Measurements from ENCODE around the gene ZNF800. TPM values are rescaled to one million over a fixed set of nuclear protein-coding genes. Genes with fewer than 3 reads are reported as not detected.

ZNF800 gene
- polyA plus RNA-seq, 1 donor (not counting 4 experiments of a cell fraction or from before 2014, with no cell fraction given) = 18.0 TPM

GRCh38 chr7:127330070-127330469 is 62.4 kb downstream of the ZNF800 start:
- FAIRE-seq = no peak
- dilution Hi-C loops (cut with MboI; ENCODE audit: extremely low pct_ligation_motif_present, low sequenced_read_pairs) = no loop called here
- no peak overlapping the region for H2AFZ ChIP-seq (ENCODE audit: control insufficient read depth, low read length)
- no peak for DNase-seq (ENCODE audit: low read depth, low spot score)
- H3K4me2 ChIP-seq (ENCODE audit: control insufficient read depth, extremely low read depth, insufficient read depth, low read depth, low read length) = no peak overlapping the region
- H3K9ac ChIP-seq (ENCODE audit: control insufficient read depth, extremely low read depth, insufficient read depth, low read length) = no peak overlapping the region
- no peak for TF ChIP-seq EZH2 (IDR thresholded peaks at IDR 0.05; ENCODE audit: low read length)
- no peak for TF ChIP-seq CTCF (optimal IDR thresholded peaks at IDR 0.05 in 1 of 3, IDR thresholded peaks at IDR 0.05 in 1 of 3, conservative IDR thresholded peaks at IDR 0.05 in 1 of 3; ENCODE audit: extremely low read depth in 1 of 3, insufficient read depth in 2 of 3, low read length in 3 of 3)
- no peaks in the 10 kb centered on the region for H3K27me3 ChIP-seq (ENCODE audit: control insufficient read depth, extremely low read depth, insufficient read depth, low read length)
- H3K4me1 ChIP-seq (ENCODE audit: control insufficient read depth, extremely low read depth, insufficient read depth, low read length) = no peaks in the 10 kb centered on the region
- H3K79me2 ChIP-seq (ENCODE audit: control insufficient read depth, insufficient read depth, low read length) = no peaks in the 10 kb centered on the region
- H3K27ac ChIP-seq (ENCODE audit: control insufficient read depth, insufficient read depth, low read length) = no peak overlapping the region
- no peaks in the 10 kb centered on the region for H4K20me1 ChIP-seq (ENCODE audit: control insufficient read depth, extremely low read depth, insufficient read depth, low read length)
- H3K9me3 ChIP-seq (ENCODE audit: control insufficient read depth, low read depth, low read length) = no peaks in the 10 kb centered on the region
- H3K9me1 ChIP-seq (ENCODE audit: control insufficient read depth, extremely low read depth, insufficient read depth, low read length) = no peaks in the 10 kb centered on the region
- H3K36me3 ChIP-seq (ENCODE audit: control insufficient read depth in 2 of 2, extremely low read depth in 1 of 2, insufficient read depth in 2 of 2, low read length in 2 of 2) = no peaks in the 10 kb centered on the region
- H3K4me3 ChIP-seq (ENCODE audit: control insufficient read depth in 2 of 3, extremely low read depth in 1 of 3, insufficient read depth in 2 of 3, low read depth in 1 of 3, low read length in 3 of 3) = no peak overlapping the region

- no peak overlapping the region for H3K4me3 ChIP-seq (ENCODE audit: control insufficient read depth in 2 of 3, extremely low read depth in 1 of 3, insufficient read depth in 2 of 3, low read depth in 1 of 3, low read length in 3 of 3)
- H3K36me3 ChIP-seq (ENCODE audit: control insufficient read depth in 2 of 2, extremely low read depth in 1 of 2, insufficient read depth in 2 of 2, low read length in 2 of 2) = no peaks in the 10 kb centered on the region
- H3K9me3 ChIP-seq (ENCODE audit: control insufficient read depth, low read depth, low read length) = no peaks in the 10 kb centered on the region
- no peak for DNase-seq (ENCODE audit: low read depth, low spot score)
- no peaks in the 10 kb centered on the region for H3K9me1 ChIP-seq (ENCODE audit: control insufficient read depth, extremely low read depth, insufficient read depth, low read length)
- H3K27me3 ChIP-seq (ENCODE audit: control insufficient read depth, extremely low read depth, insufficient read depth, low read length) = no peaks in the 10 kb centered on the region
- no peaks in the 10 kb centered on the region for H3K4me1 ChIP-seq (ENCODE audit: control insufficient read depth, extremely low read depth, insufficient read depth, low read length)
- H3K27ac ChIP-seq (ENCODE audit: control insufficient read depth, insufficient read depth, low read length) = no peak overlapping the region
- H3K79me2 ChIP-seq (ENCODE audit: control insufficient read depth, insufficient read depth, low read length) = no peaks in the 10 kb centered on the region
- FAIRE-seq = no peak
- H2AFZ ChIP-seq (ENCODE audit: control insufficient read depth, low read length) = no peak overlapping the region
- TF ChIP-seq CTCF (optimal IDR thresholded peaks at IDR 0.05 in 1 of 3, IDR thresholded peaks at IDR 0.05 in 1 of 3, conservative IDR thresholded peaks at IDR 0.05 in 1 of 3; ENCODE audit: extremely low read depth in 1 of 3, insufficient read depth in 2 of 3, low read length in 3 of 3) (no peak), EZH2 (IDR thresholded peaks at IDR 0.05; ENCODE audit: low read length) (no peak)
- H3K4me2 ChIP-seq (ENCODE audit: control insufficient read depth, extremely low read depth, insufficient read depth, low read depth, low read length) = no peak overlapping the region
- no peaks in the 10 kb centered on the region for H4K20me1 ChIP-seq (ENCODE audit: control insufficient read depth, extremely low read depth, insufficient read depth, low read length)
- dilution Hi-C loops (cut with MboI; ENCODE audit: extremely low pct_ligation_motif_present, low sequenced_read_pairs) = no loop called here
- H3K9ac ChIP-seq (ENCODE audit: control insufficient read depth, extremely low read depth, insufficient read depth, low read length) = no peak overlapping the region
Observed at GRCh38 chr7:127322832-127323493, 69.5 kb downstream of the ZNF800 start.
